SK-N-SH (cell line): ENCODE data around the gene SPTAN1.

Experiments used
- CTCF ChIP-seq: fragments of 200-600 bp; sonication (generic); IDR thresholded peaks from 2 replicates; pipeline ENCODE4 v1.6.1; 2017; ENCODE audit warnings: antibody characterized with exemption, mild to moderate bottlenecking, moderate library complexity
- MAX ChIP-seq: IDR thresholded peaks from 2 replicates; pipeline ENCODE4 v1.4.0; 2012; ENCODE audit warnings: low read depth
- RAD21 ChIP-seq: IDR thresholded peaks from 2 replicates; pipeline ENCODE4 v1.6.1; 2012; ENCODE audit warnings: mild to moderate bottlenecking, low read length

GRCh38 chr9:128637656-128638055 lies 85.3 kb downstream of the SPTAN1 start:
- no peak for TF ChIP-seq CTCF
- TF ChIP-seq MAX, result no peak
- TF ChIP-seq RAD21, result 0 out of 2 replicates have a peak, but pooled peaks have one; percentile 5
